GM18907 (cell line): ENCODE measurements around the gene IFT81.
"Not testable (repeated sequence)": the region's sequence is repeated elsewhere in the genome, so short reads cannot be mapped to it uniquely, and the experiment has no call there.

ENCODE experiments used
- ATAC-seq: cut with Tn5 transposase; IDR thresholded peaks from one replicate; pipeline ENCODE4 v1.9.1; 2021; ENCODE audit warnings: mild to moderate bottlenecking, moderate library complexity; ENCODE audit not compliant: unreplicated experiment

IFT81 gene

DNA sequence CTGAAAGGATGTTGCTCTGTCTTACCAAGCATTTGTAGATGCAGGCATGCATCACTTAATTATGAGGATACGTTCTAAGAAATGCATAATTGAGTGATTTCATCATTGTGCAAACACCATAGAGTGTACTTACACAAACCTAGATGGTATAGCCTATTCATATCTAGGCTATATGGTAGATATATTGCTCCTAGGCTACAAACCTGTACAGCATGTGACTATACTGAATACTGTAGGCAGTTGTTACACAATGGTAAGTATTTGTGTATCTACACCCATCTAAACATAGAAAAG lies 75.9 kb downstream of the IFT81 start:
- no peak for ATAC-seq

DNA sequence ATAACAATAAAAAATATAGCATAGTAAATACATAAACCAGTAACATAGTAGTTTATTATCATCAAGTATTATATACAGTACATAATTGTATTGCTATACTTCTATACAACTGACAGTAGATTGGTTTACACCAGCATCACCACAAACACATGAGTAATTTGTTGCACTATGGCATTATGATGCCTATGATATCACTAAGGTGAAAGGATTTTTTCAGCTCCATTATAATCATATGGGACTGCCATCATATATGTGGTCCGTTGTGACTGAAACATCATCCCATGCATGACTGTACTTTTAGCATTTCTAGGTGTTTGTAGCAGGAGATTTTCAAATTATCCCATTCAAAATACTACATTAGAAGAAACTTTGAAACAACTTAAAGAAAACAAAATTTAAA lies 77.8 kb downstream of the IFT81 start:
- ATAC-seq: no peak

DNA sequence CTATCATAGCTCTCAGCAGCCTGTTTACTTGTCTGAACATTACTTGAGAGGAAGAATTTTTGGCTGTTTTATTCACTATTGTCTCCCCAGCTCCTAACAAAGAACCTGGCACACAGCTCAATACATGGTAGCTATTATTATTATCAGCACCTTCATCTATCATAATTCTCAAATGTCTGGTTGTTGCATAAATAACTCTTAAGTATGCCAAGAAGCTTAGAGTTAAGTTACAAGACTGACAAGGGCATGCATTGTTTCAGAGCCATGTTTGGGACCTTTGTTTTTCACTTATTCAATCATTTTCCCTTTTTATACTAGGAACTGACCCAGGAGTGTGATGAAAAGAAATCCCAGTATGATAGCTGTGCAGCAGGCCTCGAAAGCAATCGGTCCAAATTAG lies 79.4 kb downstream of the IFT81 start:
- no peak for ATAC-seq

DNA sequence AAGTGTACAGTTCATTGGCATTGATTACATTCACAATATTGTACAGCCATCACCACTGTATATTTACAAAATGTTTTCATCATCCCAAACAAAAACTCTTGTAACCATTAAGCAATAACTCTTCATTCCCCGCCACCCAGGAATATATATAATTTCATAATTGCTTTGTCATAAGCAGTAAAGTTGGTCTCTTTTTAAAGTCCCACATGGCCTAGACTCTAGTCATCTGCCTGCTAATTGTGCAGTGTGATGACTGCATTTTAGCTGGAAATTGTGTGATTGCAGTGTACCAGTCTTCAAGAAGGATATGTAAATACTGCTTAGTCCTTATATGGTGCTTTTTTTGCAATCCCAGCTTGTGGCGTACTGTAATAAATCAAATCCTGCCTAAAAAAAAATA lies 81.8 kb downstream of the IFT81 start:
- ATAC-seq: no peak

DNA sequence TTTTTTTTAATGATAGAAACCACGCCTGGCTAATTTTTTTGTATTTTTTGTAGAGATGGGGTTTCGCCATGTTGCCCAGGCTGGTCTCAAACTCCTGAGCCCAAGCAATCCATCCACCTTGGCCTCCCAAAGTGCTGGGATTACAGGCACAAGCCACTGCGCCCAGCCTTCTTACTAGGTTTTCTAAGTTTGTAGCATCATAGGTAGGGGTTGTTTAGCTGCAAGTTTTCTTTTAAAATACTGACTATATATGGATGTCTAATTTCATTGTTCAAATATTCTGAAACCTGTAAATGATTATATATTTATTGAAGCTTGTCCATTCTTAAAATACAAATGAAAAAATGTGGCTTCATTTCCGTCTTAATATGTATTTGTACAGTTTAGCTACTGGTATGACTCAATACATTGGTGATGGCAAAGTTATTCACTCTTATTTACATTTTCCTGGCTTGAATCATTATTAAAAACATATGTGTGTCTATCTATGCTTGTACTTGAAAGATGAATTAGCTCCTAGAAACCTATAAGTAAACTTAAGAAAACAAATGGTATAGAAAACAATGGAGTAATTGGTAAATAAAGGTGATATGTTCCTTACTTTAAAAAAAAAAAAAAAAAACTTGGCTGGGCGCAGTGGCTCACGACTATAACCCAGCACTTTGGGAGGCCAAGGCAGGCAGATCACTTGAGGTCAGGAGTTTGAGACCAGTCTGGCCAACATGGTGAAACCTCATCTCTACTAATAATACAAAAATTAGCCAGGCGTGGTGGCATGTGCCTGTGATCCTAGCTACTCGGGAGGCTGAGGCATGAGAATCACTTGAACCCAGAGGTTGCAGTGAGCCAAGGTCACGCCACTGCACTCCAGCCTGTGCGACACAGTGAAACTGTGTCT lies 87.7 kb downstream of the IFT81 start:
- peak; percentile 50 for ATAC-seq

DNA sequence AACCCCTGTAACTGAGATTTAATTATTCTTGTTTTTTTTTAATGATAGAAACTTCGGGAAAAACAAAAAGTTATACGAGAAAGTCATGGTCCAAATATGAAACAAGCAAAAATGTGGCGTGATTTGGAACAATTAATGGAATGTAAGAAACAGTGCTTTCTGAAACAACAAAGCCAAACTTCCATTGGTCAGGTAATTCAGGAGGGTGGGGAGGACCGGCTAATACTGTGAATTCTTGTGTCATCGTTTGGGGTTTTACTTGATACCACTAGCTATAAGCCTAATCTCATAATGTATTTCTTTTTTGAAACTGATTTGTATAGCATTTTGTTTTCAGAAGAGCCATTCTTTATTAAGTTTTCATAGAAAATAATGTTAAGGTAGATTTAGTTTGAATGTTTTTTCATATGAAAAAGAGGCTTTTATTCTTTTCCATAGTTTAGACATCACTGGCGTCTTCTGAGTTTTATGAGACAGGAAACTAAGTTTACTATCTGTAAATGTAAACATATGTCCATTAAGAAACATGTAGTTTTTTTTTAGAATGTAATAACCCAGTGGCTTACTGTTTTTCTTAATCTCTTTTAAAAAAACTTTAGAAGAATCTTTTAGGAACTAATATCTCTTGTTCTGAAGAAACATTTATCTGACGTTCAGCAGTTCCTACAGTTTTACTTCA lies 94.0 kb downstream of the IFT81 start:
- no peak for ATAC-seq

DNA sequence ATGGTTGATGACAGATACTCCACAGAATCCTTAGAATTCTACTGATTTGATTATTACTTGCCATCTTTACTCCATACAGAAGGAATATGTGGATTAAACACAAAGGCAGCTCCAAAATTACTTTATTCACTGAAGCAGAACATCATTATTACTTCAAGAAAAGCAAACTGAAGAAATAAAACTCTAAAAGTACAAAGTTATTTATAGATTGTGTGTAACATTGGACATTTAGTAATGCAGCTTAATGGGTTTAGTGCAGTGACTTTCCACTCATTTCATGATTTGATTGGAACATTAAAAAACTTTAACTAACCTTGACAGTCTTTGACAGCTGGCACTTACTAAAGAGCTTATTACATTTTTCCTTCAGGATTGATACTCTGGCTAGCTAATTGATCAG lies 97.9 kb downstream of the IFT81 start:
- no peak for ATAC-seq

DNA sequence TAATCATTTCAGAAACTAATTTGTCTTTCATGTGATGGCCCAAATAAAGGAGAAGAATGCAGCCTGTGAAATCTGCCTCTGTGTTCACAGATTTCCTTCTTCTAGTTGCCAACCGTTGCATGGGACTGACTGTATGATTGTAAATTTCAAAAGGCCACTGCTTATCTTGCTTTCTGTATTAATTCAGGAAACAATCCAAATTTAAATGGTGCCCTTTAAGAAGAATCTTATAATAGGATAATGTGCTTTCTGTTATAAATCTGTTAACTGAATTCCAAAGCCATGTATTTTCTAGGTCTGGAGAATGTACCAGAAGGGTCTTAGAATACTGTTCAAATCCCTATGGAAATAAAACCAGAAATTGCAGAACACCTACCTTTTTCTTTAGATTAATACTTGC lies 98.3 kb downstream of the IFT81 start:
- ATAC-seq: no peak

DNA sequence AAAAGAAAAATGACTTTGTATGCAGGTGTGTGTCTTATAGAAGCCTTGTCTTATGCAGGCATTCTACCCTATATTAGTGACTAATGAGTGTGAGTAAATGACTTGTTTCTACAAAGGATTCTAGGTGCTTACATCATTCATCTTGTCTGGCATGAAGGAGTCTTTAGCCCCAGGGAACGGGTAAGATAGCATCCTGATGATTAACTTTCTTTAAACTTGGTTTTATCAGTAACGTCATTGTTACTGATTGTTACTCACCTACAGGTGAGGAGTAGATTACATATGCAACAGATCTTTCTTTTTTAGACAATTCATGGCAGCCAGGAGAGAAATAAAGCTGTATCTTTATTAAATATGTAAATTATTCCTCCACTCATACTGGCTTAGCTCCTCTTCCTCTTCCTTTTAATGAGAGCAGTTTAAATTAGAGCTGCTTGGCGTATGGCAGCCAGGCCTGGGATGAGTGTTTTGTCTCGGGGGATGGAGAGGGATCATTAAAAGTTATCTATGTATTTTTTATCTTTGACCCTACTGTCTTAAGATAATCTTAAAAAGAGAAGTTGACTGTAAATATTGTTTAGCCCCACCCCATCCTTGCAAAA lies 99.7 kb downstream of the IFT81 start:
- ATAC-seq: no peak

DNA sequence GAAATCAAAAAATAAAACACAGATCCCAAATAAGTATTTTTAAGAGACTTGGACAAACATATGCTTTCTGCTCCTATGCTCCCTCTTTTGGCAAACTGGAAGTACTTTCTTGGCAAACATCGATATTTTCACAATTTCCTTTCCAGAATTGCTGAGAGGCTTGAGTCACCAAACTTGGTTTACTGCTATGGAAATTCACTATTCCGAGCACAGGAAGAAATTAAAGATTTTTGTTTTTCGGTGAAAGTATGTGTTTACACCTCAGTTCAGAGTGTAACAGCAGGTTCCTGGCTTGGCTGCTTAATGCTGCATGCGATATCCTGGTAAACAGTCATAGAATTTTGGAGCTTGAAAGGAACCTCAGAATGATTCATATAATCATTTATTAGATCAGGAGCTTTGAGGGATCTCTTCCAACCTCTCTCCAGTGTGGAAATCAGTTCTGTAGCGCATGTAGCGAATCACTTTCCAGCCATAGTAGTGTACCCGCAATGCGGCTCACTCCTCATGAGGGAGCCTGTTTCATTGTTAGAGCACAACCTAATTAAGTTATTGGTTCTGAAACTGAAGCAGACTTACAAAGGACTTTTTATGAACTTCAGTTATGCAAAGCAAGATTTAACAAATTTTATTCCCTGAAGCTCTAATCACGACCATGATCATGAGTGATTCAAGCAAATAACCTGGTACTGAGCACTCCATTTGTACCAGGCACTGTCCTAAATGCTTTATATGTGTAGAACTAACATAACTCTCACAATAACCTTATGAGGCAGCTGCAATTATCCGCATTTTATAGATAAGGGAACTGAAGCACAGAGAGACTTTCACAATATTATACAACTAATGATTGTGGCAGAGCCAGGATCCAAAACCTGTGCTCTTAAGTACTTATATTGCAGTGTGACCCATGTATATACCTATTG lies 100.5 kb downstream of the IFT81 start:
- ATAC-seq: no peak

DNA sequence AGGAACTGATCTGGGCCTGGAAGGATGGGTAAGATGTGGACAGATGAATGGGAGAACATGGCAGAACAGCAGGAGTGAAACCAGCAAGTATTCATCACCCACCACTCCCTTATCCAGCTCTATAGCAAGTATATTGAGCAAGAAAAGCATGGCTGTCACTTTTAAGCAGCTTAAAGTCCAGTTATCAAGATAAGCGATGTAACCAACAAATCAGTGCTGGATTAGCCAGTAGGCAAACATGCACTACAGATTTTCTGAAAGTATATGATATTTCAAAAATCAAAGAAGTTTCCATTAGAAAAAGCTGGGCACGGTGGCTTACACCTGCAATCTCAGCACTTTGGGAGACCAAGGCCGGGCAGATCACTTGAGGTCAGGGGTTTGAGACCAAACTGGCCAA lies 103.0 kb downstream of the IFT81 start:
- ATAC-seq: no peak

DNA sequence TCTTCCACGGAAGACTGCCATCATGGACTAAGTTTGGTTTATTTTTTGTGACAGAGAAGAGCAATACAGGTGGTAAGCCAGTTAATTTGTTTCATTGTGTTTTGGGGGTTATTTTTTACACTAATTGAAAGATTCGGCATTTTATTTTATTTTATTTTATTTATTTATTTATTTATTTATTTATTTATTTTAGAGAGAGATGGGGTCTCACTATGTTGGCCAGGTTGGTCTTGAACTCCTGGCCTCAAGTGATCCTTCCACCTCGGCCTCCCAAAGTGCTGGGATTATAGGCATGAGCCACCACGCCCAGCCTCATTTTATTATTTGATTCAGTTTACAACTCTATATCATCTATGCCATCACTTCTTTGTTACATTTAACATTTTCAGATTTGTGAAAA lies 104.2 kb downstream of the IFT81 start:
- ATAC-seq: not testable (repeated sequence)

DNA sequence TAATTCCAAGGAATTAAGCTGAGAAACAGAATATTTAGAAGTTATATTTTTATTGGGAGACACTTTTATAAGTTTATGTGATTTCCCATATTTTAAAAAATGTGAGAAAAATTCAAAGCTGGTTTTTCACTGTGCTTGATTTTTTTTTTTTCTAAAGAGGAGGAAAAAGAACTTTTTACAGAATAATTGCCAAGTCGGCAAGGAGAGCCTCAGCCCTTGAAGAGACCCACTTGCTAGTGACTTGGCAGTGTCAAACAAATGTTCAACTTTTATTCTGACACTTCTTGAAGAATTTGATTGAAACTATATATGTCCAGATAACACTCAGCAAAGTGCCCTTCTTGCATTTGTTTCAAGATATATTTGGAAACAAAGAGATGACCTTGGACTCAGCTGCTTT lies 104.6 kb downstream of the IFT81 start:
- no peak for ATAC-seq

DNA sequence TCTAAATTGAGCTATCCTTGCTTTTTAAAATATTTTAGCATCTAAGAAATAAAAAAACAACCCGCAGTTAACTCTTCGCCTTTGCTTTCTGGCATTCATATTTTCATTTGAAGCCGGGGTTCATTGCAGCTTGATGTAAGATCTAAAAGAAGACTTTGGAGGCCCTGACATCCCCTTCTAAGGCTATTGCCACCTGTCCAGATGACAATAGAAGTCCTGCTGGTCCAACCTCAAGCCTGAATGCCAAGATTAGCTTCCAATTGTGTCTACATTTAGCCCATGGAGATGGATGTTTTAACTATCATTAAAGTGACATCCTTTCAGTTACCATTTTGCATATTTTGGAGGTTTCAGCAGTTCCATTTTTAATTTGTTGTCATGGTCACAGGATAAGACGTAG lies 105.3 kb downstream of the IFT81 start:
- no peak for ATAC-seq

DNA sequence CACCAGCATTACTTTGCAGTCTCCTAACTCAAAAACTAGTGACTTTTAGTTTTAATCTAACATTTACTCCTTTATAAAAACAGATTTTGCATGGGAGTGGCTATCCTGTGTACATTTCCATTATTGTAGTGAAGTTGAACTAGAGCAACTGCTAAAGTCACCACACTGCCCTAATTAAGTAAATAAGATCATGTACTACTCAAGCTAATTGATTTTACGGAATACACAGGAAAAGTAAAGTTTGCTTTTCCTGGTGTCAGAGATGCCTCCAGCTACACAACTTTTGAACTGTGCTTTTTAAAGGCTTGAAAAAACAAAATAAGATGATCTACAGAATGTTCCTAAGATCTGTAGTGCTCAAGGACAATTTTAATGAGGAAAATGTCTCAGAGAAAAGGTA lies 106.5 kb downstream of the IFT81 start:
- no peak for ATAC-seq

DNA sequence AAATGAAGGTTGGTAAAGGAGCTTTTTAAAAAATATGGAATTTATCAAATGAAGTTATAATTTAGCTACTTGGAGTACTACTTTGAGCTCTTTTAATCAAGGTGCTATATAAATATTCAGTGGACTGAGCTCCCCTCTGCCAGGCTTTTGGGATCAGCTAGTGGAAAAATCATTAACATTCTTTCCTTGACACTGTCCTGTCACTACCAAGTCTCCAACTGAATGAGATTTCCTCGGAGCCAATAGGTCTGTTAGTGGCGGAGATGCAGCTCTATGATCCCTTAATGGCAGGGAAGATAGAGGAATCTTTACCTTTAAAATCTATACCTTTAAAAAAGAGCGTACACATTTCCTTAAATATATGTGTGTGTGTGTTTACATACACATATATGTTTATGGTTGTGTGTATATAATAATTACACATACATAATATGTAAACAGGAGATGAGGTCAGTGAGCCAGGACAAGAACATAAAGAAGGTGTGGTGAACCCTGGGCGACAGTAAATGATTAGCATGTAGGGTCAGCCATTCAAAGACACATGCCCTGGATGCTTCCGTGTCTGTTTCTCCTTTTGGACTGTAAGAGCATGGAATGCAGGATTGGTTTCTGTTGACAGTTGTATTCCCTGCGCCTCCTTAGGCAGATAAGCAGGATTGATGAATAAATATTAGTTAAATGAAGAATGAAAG lies 109.2 kb downstream of the IFT81 start:
- ATAC-seq: no peak

DNA sequence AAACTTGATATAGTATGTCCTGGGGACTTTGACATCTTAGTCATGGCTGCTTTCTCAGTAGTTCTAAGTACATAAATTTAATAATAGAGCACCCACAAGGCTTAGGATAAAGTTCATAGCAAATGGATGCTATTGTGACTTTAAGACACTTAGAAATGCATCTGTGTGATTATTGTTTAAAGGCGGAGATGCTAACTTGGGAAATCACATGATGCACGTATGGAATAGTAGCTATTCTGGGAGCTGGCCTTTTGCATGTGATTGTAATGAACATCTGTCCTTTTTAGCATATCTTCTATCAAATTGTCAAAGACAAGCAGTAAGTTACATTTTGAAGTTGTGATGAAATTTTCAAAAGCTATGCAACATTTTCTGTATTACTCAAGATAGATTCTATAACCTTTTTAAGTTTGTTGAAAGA lies 110.2 kb downstream of the IFT81 start:
- ATAC-seq: no peak

DNA sequence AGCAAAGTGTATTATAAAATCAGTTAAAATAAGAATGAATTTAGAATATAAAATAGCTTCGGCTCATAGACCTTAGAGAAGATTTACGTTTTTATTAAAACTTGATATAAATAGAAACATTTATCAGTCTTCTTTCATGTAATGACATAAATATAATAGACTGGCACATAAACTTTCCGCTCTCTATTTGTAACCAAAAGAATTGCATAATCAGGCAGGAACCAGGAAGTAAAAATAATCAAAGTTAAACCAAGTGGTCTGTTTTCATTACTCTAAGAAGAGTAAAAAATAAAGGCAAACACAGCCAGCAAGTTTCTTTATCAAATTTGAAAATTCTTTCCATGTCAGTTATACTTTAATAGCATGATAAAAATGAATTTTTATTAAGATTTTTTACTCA lies 110.6 kb downstream of the IFT81 start:
- no peak for ATAC-seq

DNA sequence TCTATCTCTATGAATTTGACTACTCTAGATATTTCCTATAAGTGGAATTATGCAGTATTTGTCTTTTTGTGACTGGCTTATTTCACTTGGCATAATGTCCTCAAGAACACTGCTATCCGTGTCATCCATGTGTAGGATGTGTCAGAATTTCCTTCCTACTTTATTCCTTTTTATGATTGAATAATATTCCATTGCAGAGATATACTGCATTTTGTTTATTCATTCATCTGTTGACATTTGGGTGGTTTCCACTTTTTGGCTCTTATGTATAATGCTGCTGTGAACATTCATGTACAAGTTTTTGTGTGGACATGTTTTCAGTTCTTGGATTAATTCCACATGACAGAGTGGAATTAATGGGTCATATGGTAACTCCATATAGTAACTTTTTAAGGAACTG lies 111.2 kb downstream of the IFT81 start:
- ATAC-seq: no peak

DNA sequence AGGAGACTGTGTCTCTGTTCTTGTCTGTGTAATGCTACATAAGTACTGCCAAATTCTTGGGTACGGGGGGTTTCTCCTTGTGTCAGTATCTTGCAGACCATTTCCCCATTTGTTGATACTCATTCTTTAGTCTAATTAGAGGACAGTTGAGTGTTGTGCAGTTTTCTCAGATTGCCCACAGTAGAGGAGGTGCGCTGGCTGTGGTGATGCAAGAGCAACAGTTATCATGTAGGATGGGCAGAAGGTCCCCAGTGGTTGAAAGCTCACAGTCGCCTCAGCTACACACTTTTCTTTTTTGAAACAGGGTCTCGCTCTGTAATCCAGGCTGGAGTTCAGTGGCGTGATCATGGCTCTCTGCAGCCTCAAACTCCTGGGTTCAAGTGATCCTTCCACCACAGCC lies 119.1 kb downstream of the IFT81 start:
- no peak for ATAC-seq

DNA sequence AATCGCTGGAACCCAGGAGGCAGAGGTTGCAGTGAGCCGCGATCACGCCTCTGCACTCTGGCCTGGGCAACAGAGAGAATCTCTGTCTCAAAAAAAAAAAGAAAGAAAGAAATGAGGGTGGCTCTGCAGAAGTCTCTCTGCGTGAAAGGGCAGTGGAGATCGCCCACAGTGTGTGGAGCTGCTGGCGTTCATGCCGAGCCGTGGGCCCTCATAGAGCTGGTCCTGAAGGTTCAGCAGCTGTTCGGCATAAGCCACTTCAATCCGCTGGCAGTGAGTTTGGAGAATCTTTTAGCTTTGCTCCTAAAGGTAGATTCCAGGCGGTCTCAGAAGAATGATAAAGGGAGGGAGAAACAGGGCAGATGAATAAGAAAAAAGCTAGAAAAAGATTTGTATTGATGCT lies 120.2 kb downstream of the IFT81 start:
- no peak for ATAC-seq
